Measurements from ENCODE around the gene LAD1. TPM values are rescaled to one million over a fixed set of nuclear protein-coding genes. Genes with fewer than 3 reads are reported as not detected.

Gene LAD1
- total RNA-seq, 1 experiment from 2014 or later = 30.1 TPM

DNA sequence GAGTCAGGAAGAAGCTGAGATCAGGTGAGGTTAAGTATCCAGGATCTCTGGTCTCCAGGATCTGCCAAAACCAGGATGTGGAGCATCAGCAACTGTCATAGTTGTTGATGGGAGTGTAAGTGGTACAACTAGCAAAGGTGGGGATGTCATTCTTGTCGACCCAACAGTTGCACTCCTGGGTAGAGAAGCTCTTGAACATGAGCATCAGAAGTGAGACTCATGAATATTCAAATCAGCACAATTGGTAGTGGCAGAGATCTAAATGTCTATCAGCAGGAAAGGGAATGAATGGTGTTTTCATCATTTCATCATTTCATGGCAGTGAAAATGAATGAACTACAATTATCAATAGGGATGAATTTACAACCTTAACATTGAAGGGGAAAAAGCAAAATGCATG lies 4.2 kb upstream of the LAD1 start:
- Histone ChIP-seq H3K18ac (ENCODE audit: insufficient read length, low read depth, low read length) (no peak overlapping the region), H4K20me1 (ENCODE audit: control insufficient read depth, insufficient read depth, insufficient read length) (no peaks in the 10 kb centered on the region), H3K14ac (ENCODE audit: insufficient read depth, low read length) (no peak overlapping the region), H2AFZ (ENCODE audit: low read length) (no peak overlapping the region), H2BK20ac (ENCODE audit: low read depth, low read length, poor library complexity, severe bottlenecking) (no peak overlapping the region), H3K27me3 (ENCODE audit: insufficient read depth, low read length) (peaks cover 5% of the 10 kb centered on the region; the same call in 1 of the 2 replicates), H2BK15ac (ENCODE audit: low read depth, low read length) (no peak overlapping the region), H3K4ac (ENCODE audit: low read depth, low read length) (no peak overlapping the region), H2AK5ac (ENCODE audit: insufficient read length, low read length) (no peak overlapping the region), H3K4me2 (ENCODE audit: insufficient read depth, insufficient read length, low read length) (no peak overlapping the region), H3K9ac (ENCODE audit: extremely low read depth, insufficient read length, low read length) (no peak overlapping the region), H3K56ac (ENCODE audit: insufficient read length, low read depth, low read length) (no peak overlapping the region), H4K91ac (ENCODE audit: insufficient read length, low read depth, low read length) (no peak overlapping the region), H3K9me3 (ENCODE audit: control insufficient read depth, low read depth, low read length) (no peaks in the 10 kb centered on the region), H3K79me1 (ENCODE audit: insufficient read depth, low read depth, low read length, poor library complexity, severe bottlenecking) (no peaks in the 10 kb centered on the region), H2BK120ac (ENCODE audit: low read depth, low read length, poor library complexity, severe bottlenecking) (no peak overlapping the region), H4K8ac (replicated peaks; ENCODE audit: insufficient read length, low read depth, low read length) (no peak overlapping the region), H2BK5ac (ENCODE audit: insufficient read length, low read length) (no peak overlapping the region), H4K5ac (ENCODE audit: insufficient read length, low read depth, low read length) (no peak overlapping the region), H3K79me2 (ENCODE audit: insufficient read depth, low read length) (no peaks in the 10 kb centered on the region), H3K23me2 (ENCODE audit: insufficient read length, low read depth, low read length, poor library complexity, severe bottlenecking) (peaks cover 16% of the 10 kb centered on the region), H2BK12ac (ENCODE audit: insufficient read length, low read depth, low read length) (no peak overlapping the region), H3T11ph (ENCODE audit: low read length) (no peak overlapping the region), H3K27ac (ENCODE audit: insufficient read length, low read depth, low read length) (no peak overlapping the region), H3K23ac (ENCODE audit: insufficient read length, low read depth, low read length) (no peak overlapping the region), H3K4me1 (ENCODE audit: insufficient read depth, low read length) (no peaks in the 10 kb centered on the region)
- Mint-ChIP-seq H3K4me1 (peaks cover 21 to 22% of the 10 kb centered on the region in 2 experiments), H3K27me3 (ENCODE audit: low read depth) (peaks cover 25% of the 10 kb centered on the region), H3K9me3 (no peaks in the 10 kb centered on the region), H3K4me3 (no peak overlapping the region), H3K36me3 (ENCODE audit: insufficient read depth in 1 of 3, low read depth in 3 of 3) (peaks cover 0 to 3% (median 0%) of the 10 kb centered on the region in 3 experiments; a peak in 3 of 7 replicates), H3K27ac (no peak overlapping the region)
- TF ChIP-seq, protein P1, sequence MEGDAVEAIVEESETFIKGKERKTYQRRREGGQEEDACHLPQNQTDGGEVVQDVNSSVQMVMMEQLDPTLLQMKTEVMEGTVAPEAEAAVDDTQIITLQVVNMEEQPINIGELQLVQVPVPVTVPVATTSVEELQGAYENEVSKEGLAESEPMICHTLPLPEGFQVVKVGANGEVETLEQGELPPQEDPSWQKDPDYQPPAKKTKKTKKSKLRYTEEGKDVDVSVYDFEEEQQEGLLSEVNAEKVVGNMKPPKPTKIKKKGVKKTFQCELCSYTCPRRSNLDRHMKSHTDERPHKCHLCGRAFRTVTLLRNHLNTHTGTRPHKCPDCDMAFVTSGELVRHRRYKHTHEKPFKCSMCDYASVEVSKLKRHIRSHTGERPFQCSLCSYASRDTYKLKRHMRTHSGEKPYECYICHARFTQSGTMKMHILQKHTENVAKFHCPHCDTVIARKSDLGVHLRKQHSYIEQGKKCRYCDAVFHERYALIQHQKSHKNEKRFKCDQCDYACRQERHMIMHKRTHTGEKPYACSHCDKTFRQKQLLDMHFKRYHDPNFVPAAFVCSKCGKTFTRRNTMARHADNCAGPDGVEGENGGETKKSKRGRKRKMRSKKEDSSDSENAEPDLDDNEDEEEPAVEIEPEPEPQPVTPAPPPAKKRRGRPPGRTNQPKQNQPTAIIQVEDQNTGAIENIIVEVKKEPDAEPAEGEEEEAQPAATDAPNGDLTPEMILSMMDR (conservative IDR thresholded peaks at IDR 0.05) = no peak
- WGBS (ENCODE audit: extremely low coverage, insufficient read length, low lambda C conversion rate) = no CpG with 5 or more reads among the region's 1 CpG
- DNase-seq = no peak
